H9 (cell line): ENCODE data around the gene BCAR1. TPM values are rescaled to one million over a fixed set of nuclear protein-coding genes. Genes with fewer than 3 reads are reported as not detected.
"Not testable (repeated sequence)": the region's sequence is repeated elsewhere in the genome, so short reads cannot be mapped to it uniquely, and the experiment has no call there.

Experiments
- DNase-seq: peaks from one replicate; pipeline ENCODE4 v3.0.0-alpha.2; 2017
- H2AFZ ChIP-seq: one replicate; pipeline ENCODE4 v1.6.1; 2013; ENCODE audit warnings: mild to moderate bottlenecking, low read length, control low read depth, moderate library complexity
- H2AK5ac ChIP-seq: 2 replicates; pipeline ENCODE4 v1.6.1; 2013; ENCODE audit warnings: low read length, control low read depth, mixed read lengths; ENCODE audit not compliant: insufficient read length
- H2BK120ac ChIP-seq: one replicate; pipeline ENCODE4 v1.6.1; 2013; ENCODE audit warnings: low read depth, mild to moderate bottlenecking, low read length, control low read depth, inconsistent platforms; ENCODE audit not compliant: poor library complexity, severe bottlenecking
- H2BK12ac ChIP-seq: 2 replicates; pipeline ENCODE4 v1.6.1; 2013; ENCODE audit warnings: low read length, control low read depth, mixed read lengths, low read depth; ENCODE audit not compliant: insufficient read length
- H2BK15ac ChIP-seq: 2 replicates; pipeline ENCODE4 v1.6.1; 2013; ENCODE audit warnings: low read depth, low read length, control low read depth
- H2BK20ac ChIP-seq: one replicate; pipeline ENCODE4 v1.6.1; 2013; ENCODE audit warnings: low read depth, mild to moderate bottlenecking, low read length, control low read depth, inconsistent platforms; ENCODE audit not compliant: poor library complexity, severe bottlenecking
- H2BK5ac ChIP-seq: 2 replicates; pipeline ENCODE4 v1.6.1; 2013; ENCODE audit warnings: low read length, control low read depth, mixed read lengths; ENCODE audit not compliant: insufficient read length
- H3K14ac ChIP-seq: 2 replicates; pipeline ENCODE4 v1.6.1; 2013; ENCODE audit warnings: low read length, control low read depth; ENCODE audit not compliant: insufficient read depth
- H3K18ac ChIP-seq: 2 replicates; pipeline ENCODE4 v1.6.1; 2013; ENCODE audit warnings: low read depth, mild to moderate bottlenecking, mixed read lengths, low read length, control low read depth; ENCODE audit not compliant: insufficient read length
- H3K23ac ChIP-seq: 2 replicates; pipeline ENCODE4 v1.6.1; 2013; ENCODE audit warnings: low read length, control low read depth, mixed read lengths, low read depth; ENCODE audit not compliant: insufficient read length
- H3K23me2 ChIP-seq: 2 replicates; pipeline ENCODE4 v1.6.1; 2013; ENCODE audit warnings: low read depth, mild to moderate bottlenecking, mixed read lengths, low read length, control low read depth; ENCODE audit not compliant: insufficient read length, poor library complexity, severe bottlenecking
- H3K27ac ChIP-seq: 2 replicates; pipeline ENCODE4 v1.5.1; 2013; ENCODE audit warnings: low read length, control low read depth, mixed read lengths, low read depth; ENCODE audit not compliant: insufficient read length
- H3K27me3 ChIP-seq: 2 replicates; pipeline ENCODE4 v1.6.1; 2013; ENCODE audit warnings: low read length, control low read depth, inconsistent platforms; ENCODE audit not compliant: insufficient read depth
- H3K4ac ChIP-seq: 2 replicates; pipeline ENCODE4 v1.6.1; 2013; ENCODE audit warnings: low read depth, mild to moderate bottlenecking, control low read depth, inconsistent platforms, low read length, moderate library complexity
- H3K4me1 ChIP-seq: 2 replicates; pipeline ENCODE4 v1.6.1; 2013; ENCODE audit warnings: low read length, control low read depth, inconsistent platforms; ENCODE audit not compliant: insufficient read depth
- H3K4me2 ChIP-seq: 2 replicates; pipeline ENCODE4 v1.6.1; 2013; ENCODE audit warnings: low read length, control low read depth, mixed read lengths; ENCODE audit not compliant: insufficient read length, insufficient read depth
- H3K56ac ChIP-seq: 2 replicates; pipeline ENCODE4 v1.6.1; 2013; ENCODE audit warnings: low read depth, mild to moderate bottlenecking, mixed read lengths, low read length, control low read depth; ENCODE audit not compliant: insufficient read length
- H3K79me1 ChIP-seq: 2 replicates; pipeline ENCODE4 v1.6.1; 2013; ENCODE audit warnings: low read depth, mild to moderate bottlenecking, moderate library complexity, low read length, control low read depth, inconsistent platforms; ENCODE audit not compliant: insufficient read depth, poor library complexity, severe bottlenecking
- H3K79me2 ChIP-seq: 2 replicates; pipeline ENCODE4 v1.6.1; 2013; ENCODE audit warnings: low read length, control low read depth, inconsistent platforms; ENCODE audit not compliant: insufficient read depth
- H3K9ac ChIP-seq: 2 replicates; pipeline ENCODE4 v1.6.1; 2013; ENCODE audit warnings: low read length, control low read depth, mixed read lengths; ENCODE audit not compliant: insufficient read length; ENCODE audit errors: extremely low read depth
- H3K9me3 ChIP-seq: one replicate; pipeline ENCODE4 v1.6.1; 2013; ENCODE audit warnings: low read depth, low read length, inconsistent platforms; ENCODE audit not compliant: control insufficient read depth
- H3T11ph ChIP-seq: one replicate; pipeline ENCODE4 v1.6.1; 2013; ENCODE audit warnings: mild to moderate bottlenecking, low read length, control low read depth, inconsistent platforms
- H4K20me1 ChIP-seq: one replicate; pipeline ENCODE4 v1.6.1; 2013; ENCODE audit not compliant: control insufficient read depth, insufficient read length, insufficient read depth
- H4K5ac ChIP-seq: 2 replicates; pipeline ENCODE4 v1.6.1; 2013; ENCODE audit warnings: low read depth, mild to moderate bottlenecking, mixed read lengths, low read length, control low read depth; ENCODE audit not compliant: insufficient read length
- H4K8ac ChIP-seq: replicated peaks from 2 replicates; pipeline ENCODE4 v1.6.1; 2013; ENCODE audit warnings: low read length, control low read depth, mixed read lengths, low read depth; ENCODE audit not compliant: insufficient read length
- H4K91ac ChIP-seq: 2 replicates; pipeline ENCODE4 v1.6.1; 2013; ENCODE audit warnings: low read depth, mild to moderate bottlenecking, moderate library complexity, mixed read lengths, low read length, control low read depth; ENCODE audit not compliant: insufficient read length
- H3K27ac Mint-ChIP-seq, 3 experiments: 2 replicates in 2 of 3; 3 replicates in 1 of 3; pipeline ENCODE4 v1.8.0; 2020 to 2021; ENCODE audit warnings: mixed read lengths in 3 of 3, mild to moderate bottlenecking in 1 of 3, moderate library complexity in 1 of 3
- H3K27me3 Mint-ChIP-seq: 2 replicates; pipeline ENCODE4 v1.8.0; 2021; ENCODE audit warnings: low read depth, mild to moderate bottlenecking, moderate library complexity, mixed read lengths
- H3K36me3 Mint-ChIP-seq, 3 experiments: 2 replicates in 2 of 3; 3 replicates in 1 of 3; pipeline ENCODE4 v1.8.0; 2020 to 2021; ENCODE audit warnings: low read depth in 3 of 3, mixed read lengths in 3 of 3; ENCODE audit not compliant: insufficient read depth in 1 of 3
- H3K4me1 Mint-ChIP-seq, 2 experiments: 2 replicates each; pipeline ENCODE4 v1.8.0; 2020; ENCODE audit warnings: mixed read lengths in 2 of 2
- H3K4me3 Mint-ChIP-seq, 2 experiments: 2 replicates in 1 of 2; 3 replicates in 1 of 2; pipeline ENCODE4 v1.8.0; 2020 to 2021; ENCODE audit warnings: mild to moderate bottlenecking in 2 of 2, mixed read lengths in 2 of 2, moderate library complexity in 1 of 2
- H3K9me3 Mint-ChIP-seq, 2 experiments: 2 replicates in 1 of 2; 3 replicates in 1 of 2; pipeline ENCODE4 v1.8.0; 2020; ENCODE audit warnings: mild to moderate bottlenecking in 2 of 2, mixed read lengths in 2 of 2, moderate library complexity in 1 of 2
- CTCF ChIP-seq: fragments of 200-600 bp; sonication (generic); conservative IDR thresholded peaks from 3 replicates; pipeline ENCODE4 v1.8.0; 2021; ENCODE audit warnings: antibody characterized with exemption, mild to moderate bottlenecking
- WGBS: extraction: QIAGEN DNeasy Blood & Tissue Kit; methylation state at CpG from one replicate; pipeline ENCODE4 v1.1.7; 2013; ENCODE audit warnings: missing lambda C conversion rate, low lambda C conversion rate, mixed read lengths; ENCODE audit not compliant: insufficient read length; ENCODE audit errors: extremely low coverage; 5-methylcytosine and 5-hydroxymethylcytosine counted together
- total RNA-seq: library from RNA; stranded (reverse); gene quantifications from 2 replicates; pipeline ENCODE4 v1.2.1, GENCODE V29; 2021

Gene BCAR1
- total RNA-seq, 1 experiment from 2014 or later = 97.1 TPM

DNA sequence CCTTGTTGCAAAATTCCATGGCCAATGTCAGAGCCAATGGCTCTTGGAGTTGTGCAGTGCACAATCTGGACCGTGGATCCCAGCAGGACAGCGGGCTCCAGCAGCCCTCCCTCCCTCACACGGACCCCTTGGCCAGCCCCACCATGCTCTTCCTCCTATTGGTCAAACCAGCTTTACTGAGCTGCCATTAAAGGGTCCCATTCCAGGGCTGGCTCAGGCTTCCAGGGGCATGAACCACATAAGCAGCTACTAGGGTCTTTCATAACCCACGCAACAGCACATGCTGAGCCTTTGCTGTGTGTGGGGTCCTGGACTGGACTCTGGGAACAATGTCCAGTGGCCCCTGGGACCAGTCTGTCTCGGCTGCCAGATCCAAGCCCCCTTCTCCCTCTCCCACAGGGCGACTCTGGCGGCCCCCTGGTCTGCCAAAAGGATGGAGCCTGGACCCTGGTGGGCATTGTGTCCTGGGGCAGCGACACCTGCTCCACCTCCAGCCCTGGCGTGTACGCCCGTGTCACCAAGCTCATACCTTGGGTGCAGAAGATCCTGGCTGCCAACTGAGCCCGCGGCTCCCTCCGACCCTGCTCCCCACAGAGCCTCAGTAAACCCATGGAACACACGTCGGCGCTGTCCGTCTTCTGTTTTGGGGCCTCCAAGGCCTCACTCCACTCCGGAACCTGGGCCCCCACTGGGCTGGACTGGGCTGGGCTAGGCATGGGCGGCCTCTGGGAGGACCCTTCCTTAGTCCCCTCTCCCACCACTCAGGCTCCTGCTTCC, 26.9 kb downstream of the BCAR1 start:
- Histone ChIP-seq H4K91ac (no peak overlapping the region), H2AK5ac (no peak overlapping the region), H4K8ac (no peak overlapping the region), H2BK20ac (no peak overlapping the region), H3K79me2 (no peaks in the 10 kb centered on the region), H2BK5ac (no peak overlapping the region), H3K9ac (no peak overlapping the region), H3K23me2 (no peaks in the 10 kb centered on the region), H4K5ac (no peak overlapping the region), H3K14ac (no peak overlapping the region; the same call in 1 of the 2 replicates), H3K23ac (no peak overlapping the region), H2BK12ac (no peak overlapping the region), H2BK15ac (no peak overlapping the region), H3K18ac (no peak overlapping the region), H3K4me2 (no peak overlapping the region), H3K79me1 (no peaks in the 10 kb centered on the region), H3K4ac (no peak overlapping the region), H2AFZ (no peak overlapping the region), H2BK120ac (no peak overlapping the region), H3K9me3 (no peaks in the 10 kb centered on the region), H3K56ac (no peak overlapping the region), H3K27me3 (no peaks in the 10 kb centered on the region), H3K27ac (no peak overlapping the region), H3K4me1 (no peaks in the 10 kb centered on the region), H4K20me1 (no peaks in the 10 kb centered on the region), H3T11ph (no peak overlapping the region)
- DNase-seq = peak; percentile 31
- H3K4me1 Mint-ChIP-seq = no peaks in the 10 kb centered on the region
- 0 out of 2 replicates have a peak, but pooled peaks cover 2% of the 10 kb centered on the region for H3K27me3 Mint-ChIP-seq
- peak overlapping the region in 2 of 3 experiments; percentile 77 to 93; a peak in 3 of 7 replicates for H3K27ac Mint-ChIP-seq
- no peak for TF ChIP-seq CTCF
- H3K36me3 Mint-ChIP-seq = peaks cover 0 to 9% (median 4%) of the 10 kb centered on the region in 3 experiments; a peak in 4 of 7 replicates
- no peak overlapping the region for H3K4me3 Mint-ChIP-seq
- no peaks in the 10 kb centered on the region for H3K9me3 Mint-ChIP-seq
- WGBS = no CpG with 5 or more reads among the region's 20 CpGs

GRCh38 chr16:75223129-75223528, 28.3 kb downstream of the BCAR1 start:
- H3K23me2 ChIP-seq, H4K91ac ChIP-seq, H4K5ac ChIP-seq, H4K20me1 ChIP-seq, H3K4ac ChIP-seq, H3K9ac ChIP-seq, H3K9me3 Mint-ChIP-seq, H2BK12ac ChIP-seq, H2AFZ ChIP-seq, DNase-seq, H2BK120ac ChIP-seq, H3K27me3 ChIP-seq, H2BK20ac ChIP-seq, H3K27ac Mint-ChIP-seq, H3T11ph ChIP-seq, H3K56ac ChIP-seq, H3K14ac ChIP-seq, H3K79me2 ChIP-seq, H2AK5ac ChIP-seq, H3K23ac ChIP-seq, H3K9me3 ChIP-seq, H3K18ac ChIP-seq, H2BK15ac ChIP-seq, H3K27me3 Mint-ChIP-seq, H3K79me1 ChIP-seq, H3K27ac ChIP-seq, H2BK5ac ChIP-seq, H3K36me3 Mint-ChIP-seq, H3K4me2 ChIP-seq, H4K8ac ChIP-seq, H3K4me1 Mint-ChIP-seq, H3K4me1 ChIP-seq, H3K4me3 Mint-ChIP-seq: not testable (repeated sequence)
- WGBS = no CpG with 5 or more reads among the region's 20 CpGs
